H1 (cell line): ENCODE measurements around the gene LCOR. TPM values are rescaled to one million over a fixed set of nuclear protein-coding genes. Genes with fewer than 3 reads are reported as not detected.

Source experiments
- CTBP2 ChIP-seq: IDR thresholded peaks from 2 replicates; pipeline ENCODE4 v1.7.0; 2011; ENCODE audit warnings: borderline replicate concordance, mild to moderate bottlenecking, moderate library complexity, mixed read lengths, low read length; ENCODE audit not compliant: insufficient read depth, insufficient read length
- SP2 ChIP-seq: IDR thresholded peaks from 2 replicates; pipeline ENCODE4 v1.6.1; 2012; ENCODE audit warnings: mild to moderate bottlenecking, low read length, inconsistent platforms
- polyA plus RNA-seq, 7 experiments: library from polyadenylated mRNA; depleted of rRNA in 3 of 7; stranded (reverse) in 5 of 7; unstranded in 2 of 7; fragments of >200 nt in 5 of 7; fragments of 200-250 nt in 2 of 7; gene quantifications; 1 replicate in 5 of 7; 2 replicates in 1 of 7; 4 replicates in 1 of 7; pipeline versions ENCODE4 v1.2.1 to v1.2.3, GENCODE V29; 2011 to 2013; ENCODE audit warnings: missing spikeins in 2 of 7, mixed read lengths in 2 of 7
- total RNA-seq: library from RNA; stranded (reverse); fragmentation: NEBNext Ultra II Directional; extraction: Animal tissue kit (Norgen Biotek cat#: 25700); gene quantifications from 2 replicates; pipeline ENCODE4 v1.2.1, GENCODE V29; 2021

Gene LCOR
- total and polyA plus RNA-seq, 2 of the 8 experiments (the other 6 are each of a cell fraction or from before 2014, with no cell fraction given): 4.7 to 25.5 TPM

- TF ChIP-seq CTBP2 (no peak), SP2 (no peak)
Observed at GRCh38 chr10:96830511-96831199, 1.4 kb upstream of the LCOR start (continued).
